H9 (cell line): ENCODE data around the gene TPGS2. TPM values are rescaled to one million over a fixed set of nuclear protein-coding genes. Genes with fewer than 3 reads are reported as not detected.

Source experiments
- DNase-seq: peaks from one replicate; pipeline ENCODE4 v3.0.0-alpha.2; 2017
- H2AFZ ChIP-seq: one replicate; pipeline ENCODE4 v1.6.1; 2013; ENCODE audit warnings: mild to moderate bottlenecking, low read length, control low read depth, moderate library complexity
- H2AK5ac ChIP-seq: 2 replicates; pipeline ENCODE4 v1.6.1; 2013; ENCODE audit warnings: low read length, control low read depth, mixed read lengths; ENCODE audit not compliant: insufficient read length
- H2BK120ac ChIP-seq: one replicate; pipeline ENCODE4 v1.6.1; 2013; ENCODE audit warnings: low read depth, mild to moderate bottlenecking, low read length, control low read depth, inconsistent platforms; ENCODE audit not compliant: poor library complexity, severe bottlenecking
- H2BK12ac ChIP-seq: 2 replicates; pipeline ENCODE4 v1.6.1; 2013; ENCODE audit warnings: low read length, control low read depth, mixed read lengths, low read depth; ENCODE audit not compliant: insufficient read length
- H2BK15ac ChIP-seq: 2 replicates; pipeline ENCODE4 v1.6.1; 2013; ENCODE audit warnings: low read depth, low read length, control low read depth
- H2BK20ac ChIP-seq: one replicate; pipeline ENCODE4 v1.6.1; 2013; ENCODE audit warnings: low read depth, mild to moderate bottlenecking, low read length, control low read depth, inconsistent platforms; ENCODE audit not compliant: poor library complexity, severe bottlenecking
- H2BK5ac ChIP-seq: 2 replicates; pipeline ENCODE4 v1.6.1; 2013; ENCODE audit warnings: low read length, control low read depth, mixed read lengths; ENCODE audit not compliant: insufficient read length
- H3K14ac ChIP-seq: 2 replicates; pipeline ENCODE4 v1.6.1; 2013; ENCODE audit warnings: low read length, control low read depth; ENCODE audit not compliant: insufficient read depth
- H3K18ac ChIP-seq: 2 replicates; pipeline ENCODE4 v1.6.1; 2013; ENCODE audit warnings: low read depth, mild to moderate bottlenecking, mixed read lengths, low read length, control low read depth; ENCODE audit not compliant: insufficient read length
- H3K23ac ChIP-seq: 2 replicates; pipeline ENCODE4 v1.6.1; 2013; ENCODE audit warnings: low read length, control low read depth, mixed read lengths, low read depth; ENCODE audit not compliant: insufficient read length
- H3K23me2 ChIP-seq: 2 replicates; pipeline ENCODE4 v1.6.1; 2013; ENCODE audit warnings: low read depth, mild to moderate bottlenecking, mixed read lengths, low read length, control low read depth; ENCODE audit not compliant: insufficient read length, poor library complexity, severe bottlenecking
- H3K27ac ChIP-seq: 2 replicates; pipeline ENCODE4 v1.5.1; 2013; ENCODE audit warnings: low read length, control low read depth, mixed read lengths, low read depth; ENCODE audit not compliant: insufficient read length
- H3K27me3 ChIP-seq: 2 replicates; pipeline ENCODE4 v1.6.1; 2013; ENCODE audit warnings: low read length, control low read depth, inconsistent platforms; ENCODE audit not compliant: insufficient read depth
- H3K4ac ChIP-seq: 2 replicates; pipeline ENCODE4 v1.6.1; 2013; ENCODE audit warnings: low read depth, mild to moderate bottlenecking, control low read depth, inconsistent platforms, low read length, moderate library complexity
- H3K4me1 ChIP-seq: 2 replicates; pipeline ENCODE4 v1.6.1; 2013; ENCODE audit warnings: low read length, control low read depth, inconsistent platforms; ENCODE audit not compliant: insufficient read depth
- H3K4me2 ChIP-seq: 2 replicates; pipeline ENCODE4 v1.6.1; 2013; ENCODE audit warnings: low read length, control low read depth, mixed read lengths; ENCODE audit not compliant: insufficient read length, insufficient read depth
- H3K56ac ChIP-seq: 2 replicates; pipeline ENCODE4 v1.6.1; 2013; ENCODE audit warnings: low read depth, mild to moderate bottlenecking, mixed read lengths, low read length, control low read depth; ENCODE audit not compliant: insufficient read length
- H3K79me1 ChIP-seq: 2 replicates; pipeline ENCODE4 v1.6.1; 2013; ENCODE audit warnings: low read depth, mild to moderate bottlenecking, moderate library complexity, low read length, control low read depth, inconsistent platforms; ENCODE audit not compliant: insufficient read depth, poor library complexity, severe bottlenecking
- H3K79me2 ChIP-seq: 2 replicates; pipeline ENCODE4 v1.6.1; 2013; ENCODE audit warnings: low read length, control low read depth, inconsistent platforms; ENCODE audit not compliant: insufficient read depth
- H3K9ac ChIP-seq: 2 replicates; pipeline ENCODE4 v1.6.1; 2013; ENCODE audit warnings: low read length, control low read depth, mixed read lengths; ENCODE audit not compliant: insufficient read length; ENCODE audit errors: extremely low read depth
- H3K9me3 ChIP-seq: one replicate; pipeline ENCODE4 v1.6.1; 2013; ENCODE audit warnings: low read depth, low read length, inconsistent platforms; ENCODE audit not compliant: control insufficient read depth
- H3T11ph ChIP-seq: one replicate; pipeline ENCODE4 v1.6.1; 2013; ENCODE audit warnings: mild to moderate bottlenecking, low read length, control low read depth, inconsistent platforms
- H4K20me1 ChIP-seq: one replicate; pipeline ENCODE4 v1.6.1; 2013; ENCODE audit not compliant: control insufficient read depth, insufficient read length, insufficient read depth
- H4K5ac ChIP-seq: 2 replicates; pipeline ENCODE4 v1.6.1; 2013; ENCODE audit warnings: low read depth, mild to moderate bottlenecking, mixed read lengths, low read length, control low read depth; ENCODE audit not compliant: insufficient read length
- H4K8ac ChIP-seq: replicated peaks from 2 replicates; pipeline ENCODE4 v1.6.1; 2013; ENCODE audit warnings: low read length, control low read depth, mixed read lengths, low read depth; ENCODE audit not compliant: insufficient read length
- H4K91ac ChIP-seq: 2 replicates; pipeline ENCODE4 v1.6.1; 2013; ENCODE audit warnings: low read depth, mild to moderate bottlenecking, moderate library complexity, mixed read lengths, low read length, control low read depth; ENCODE audit not compliant: insufficient read length
- H3K27ac Mint-ChIP-seq, 3 experiments: 2 replicates in 2 of 3; 3 replicates in 1 of 3; pipeline ENCODE4 v1.8.0; 2020 to 2021; ENCODE audit warnings: mixed read lengths in 3 of 3, mild to moderate bottlenecking in 1 of 3, moderate library complexity in 1 of 3
- H3K27me3 Mint-ChIP-seq: 2 replicates; pipeline ENCODE4 v1.8.0; 2021; ENCODE audit warnings: low read depth, mild to moderate bottlenecking, moderate library complexity, mixed read lengths
- H3K36me3 Mint-ChIP-seq, 3 experiments: 2 replicates in 2 of 3; 3 replicates in 1 of 3; pipeline ENCODE4 v1.8.0; 2020 to 2021; ENCODE audit warnings: low read depth in 3 of 3, mixed read lengths in 3 of 3; ENCODE audit not compliant: insufficient read depth in 1 of 3
- H3K4me1 Mint-ChIP-seq, 2 experiments: 2 replicates each; pipeline ENCODE4 v1.8.0; 2020; ENCODE audit warnings: mixed read lengths in 2 of 2
- H3K4me3 Mint-ChIP-seq, 2 experiments: 2 replicates in 1 of 2; 3 replicates in 1 of 2; pipeline ENCODE4 v1.8.0; 2020 to 2021; ENCODE audit warnings: mild to moderate bottlenecking in 2 of 2, mixed read lengths in 2 of 2, moderate library complexity in 1 of 2
- H3K9me3 Mint-ChIP-seq, 2 experiments: 2 replicates in 1 of 2; 3 replicates in 1 of 2; pipeline ENCODE4 v1.8.0; 2020; ENCODE audit warnings: mild to moderate bottlenecking in 2 of 2, mixed read lengths in 2 of 2, moderate library complexity in 1 of 2
- CTCF ChIP-seq: fragments of 200-600 bp; sonication (generic); conservative IDR thresholded peaks from 3 replicates; pipeline ENCODE4 v1.8.0; 2021; ENCODE audit warnings: antibody characterized with exemption, mild to moderate bottlenecking
- WGBS: extraction: QIAGEN DNeasy Blood & Tissue Kit; methylation state at CpG from one replicate; pipeline ENCODE4 v1.1.7; 2013; ENCODE audit warnings: missing lambda C conversion rate, low lambda C conversion rate, mixed read lengths; ENCODE audit not compliant: insufficient read length; ENCODE audit errors: extremely low coverage; 5-methylcytosine and 5-hydroxymethylcytosine counted together
- total RNA-seq: library from RNA; stranded (reverse); gene quantifications from 2 replicates; pipeline ENCODE4 v1.2.1, GENCODE V29; 2021

TPGS2 gene
- total RNA-seq, 1 experiment from 2014 or later: 147 TPM

GRCh38 chr18:36856815-36857214, 28.0 kb upstream of the TPGS2 start:
- H3K79me2 ChIP-seq: no peaks in the 10 kb centered on the region
- no peaks in the 10 kb centered on the region for H3K9me3 ChIP-seq
- H4K5ac ChIP-seq: no peak overlapping the region
- H3K27ac Mint-ChIP-seq: no peak overlapping the region
- H3K27me3 Mint-ChIP-seq: no peaks in the 10 kb centered on the region
- no peaks in the 10 kb centered on the region for H3K23me2 ChIP-seq
- no peak overlapping the region for H4K8ac ChIP-seq
- H3K9me3 Mint-ChIP-seq: peaks cover 3 to 4% of the 10 kb centered on the region in 2 experiments; a peak in 4 of 5 replicates
- H4K20me1 ChIP-seq: no peaks in the 10 kb centered on the region
- no peaks in the 10 kb centered on the region for H3K79me1 ChIP-seq
- H2BK5ac ChIP-seq: no peak overlapping the region
- no peak overlapping the region for H2AK5ac ChIP-seq
- no peak for DNase-seq
- H3K27ac ChIP-seq: no peak overlapping the region
- H2BK15ac ChIP-seq: no peak overlapping the region
- no peak overlapping the region for H3K18ac ChIP-seq
- H3T11ph ChIP-seq: no peak overlapping the region
- no peak overlapping the region for H2BK120ac ChIP-seq
- no peak overlapping the region for H3K23ac ChIP-seq
- H2BK20ac ChIP-seq: no peak overlapping the region
- no peak for TF ChIP-seq CTCF
- H2AFZ ChIP-seq: no peak overlapping the region
- no peak overlapping the region for H3K56ac ChIP-seq
- no peak overlapping the region for H3K14ac ChIP-seq
- H3K4me1 ChIP-seq: no peaks in the 10 kb centered on the region
- no peak overlapping the region for H3K4me2 ChIP-seq
- H3K4me3 Mint-ChIP-seq: no peak overlapping the region
- H3K4me1 Mint-ChIP-seq: peaks cover 0 to 6% of the 10 kb centered on the region in 2 experiments; a peak in 2 of 4 replicates
- no peak overlapping the region for H3K9ac ChIP-seq
- H3K36me3 Mint-ChIP-seq: peaks cover 8 to 14% (median 10%) of the 10 kb centered on the region in 3 experiments; a peak in 6 of 7 replicates
- no peaks in the 10 kb centered on the region for H3K27me3 ChIP-seq
- no peak overlapping the region for H2BK12ac ChIP-seq
- no CpG with 5 or more reads among the region's 1 CpG for WGBS
- H4K91ac ChIP-seq: no peak overlapping the region
- H3K4ac ChIP-seq: no peak overlapping the region
